Fibroblast of villous mesenchyme (primary cell): ENCODE results near the gene HSDL2. TPM values are rescaled to one million over a fixed set of nuclear protein-coding genes. Genes with fewer than 3 reads are reported as not detected.

ENCODE experiments used
- DNase-seq: peaks from one replicate; pipeline ENCODE4 v3.0.0-alpha.2; 2010; ENCODE audit warnings: low read depth
- H3K4me3 ChIP-seq: 2 replicates; pipeline ENCODE4 v1.5.1; 2011; ENCODE audit warnings: low read depth, mild to moderate bottlenecking, low read length
- total RNA-seq: library from RNA; depleted of rRNA; stranded (reverse); fragments of >200 nt; gene quantifications from 2 replicates; pipeline ENCODE4 v1.2.3, GENCODE V29; 2012
- TF ChIP-seq, protein P1 (sequence below): IDR thresholded peaks from 2 replicates; pipeline ENCODE4 v1.5.1; 2012; ENCODE audit warnings: low read depth, mild to moderate bottlenecking, low read length; ENCODE audit not compliant: insufficient read depth

HSDL2 gene
- total RNA-seq, 1 donor: 55.3 TPM

DNA sequence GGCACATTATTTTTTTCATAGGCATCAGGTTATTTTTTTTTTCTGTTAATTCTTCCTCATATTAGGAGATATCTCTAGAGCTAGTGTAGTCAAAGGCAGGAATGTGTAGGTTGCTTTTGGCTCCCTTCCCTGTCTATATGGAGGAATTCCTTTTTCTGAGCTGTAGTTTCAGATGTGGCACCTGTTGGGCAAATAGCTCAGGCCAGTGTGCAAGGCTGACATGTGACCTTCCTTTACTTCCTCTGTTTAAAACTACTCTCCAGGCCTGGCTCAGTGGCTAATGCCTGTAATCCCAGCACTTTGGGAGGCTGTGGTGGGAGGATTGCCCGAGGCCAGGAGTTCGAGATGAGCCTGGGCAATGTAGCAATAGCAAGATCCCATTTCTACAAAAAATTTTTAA lies 66.2 kb downstream of the HSDL2 start:
- DNase-seq: no peak

DNA sequence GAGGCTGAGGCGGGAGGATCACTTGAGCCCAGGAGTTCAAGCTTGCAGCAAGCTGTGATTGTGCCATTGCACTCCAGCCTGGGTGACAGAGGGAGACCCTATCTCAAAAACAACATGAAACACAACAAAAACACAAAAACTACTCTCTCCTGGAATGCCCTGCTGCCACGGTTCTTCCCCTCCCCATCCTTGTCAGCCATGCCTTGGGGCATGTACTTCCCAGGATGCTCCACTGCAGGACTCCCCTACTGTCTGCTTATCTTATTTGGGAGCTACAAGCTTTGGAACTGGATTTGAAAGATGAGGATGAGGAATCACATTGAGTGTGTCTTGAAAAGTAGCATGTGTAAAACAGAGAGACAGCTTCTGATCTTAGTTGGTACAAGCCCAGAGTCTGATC lies 66.6 kb downstream of the HSDL2 start:
- no peak overlapping the region for H3K4me3 ChIP-seq
- peak; percentile 8 for DNase-seq
- TF ChIP-seq, protein P1, sequence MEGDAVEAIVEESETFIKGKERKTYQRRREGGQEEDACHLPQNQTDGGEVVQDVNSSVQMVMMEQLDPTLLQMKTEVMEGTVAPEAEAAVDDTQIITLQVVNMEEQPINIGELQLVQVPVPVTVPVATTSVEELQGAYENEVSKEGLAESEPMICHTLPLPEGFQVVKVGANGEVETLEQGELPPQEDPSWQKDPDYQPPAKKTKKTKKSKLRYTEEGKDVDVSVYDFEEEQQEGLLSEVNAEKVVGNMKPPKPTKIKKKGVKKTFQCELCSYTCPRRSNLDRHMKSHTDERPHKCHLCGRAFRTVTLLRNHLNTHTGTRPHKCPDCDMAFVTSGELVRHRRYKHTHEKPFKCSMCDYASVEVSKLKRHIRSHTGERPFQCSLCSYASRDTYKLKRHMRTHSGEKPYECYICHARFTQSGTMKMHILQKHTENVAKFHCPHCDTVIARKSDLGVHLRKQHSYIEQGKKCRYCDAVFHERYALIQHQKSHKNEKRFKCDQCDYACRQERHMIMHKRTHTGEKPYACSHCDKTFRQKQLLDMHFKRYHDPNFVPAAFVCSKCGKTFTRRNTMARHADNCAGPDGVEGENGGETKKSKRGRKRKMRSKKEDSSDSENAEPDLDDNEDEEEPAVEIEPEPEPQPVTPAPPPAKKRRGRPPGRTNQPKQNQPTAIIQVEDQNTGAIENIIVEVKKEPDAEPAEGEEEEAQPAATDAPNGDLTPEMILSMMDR: no peak

More for the DNA sequence above, 66.2 kb downstream of the HSDL2 start:
- TF ChIP-seq, protein P1: no peak
- H3K4me3 ChIP-seq: no peak overlapping the region

DNA sequence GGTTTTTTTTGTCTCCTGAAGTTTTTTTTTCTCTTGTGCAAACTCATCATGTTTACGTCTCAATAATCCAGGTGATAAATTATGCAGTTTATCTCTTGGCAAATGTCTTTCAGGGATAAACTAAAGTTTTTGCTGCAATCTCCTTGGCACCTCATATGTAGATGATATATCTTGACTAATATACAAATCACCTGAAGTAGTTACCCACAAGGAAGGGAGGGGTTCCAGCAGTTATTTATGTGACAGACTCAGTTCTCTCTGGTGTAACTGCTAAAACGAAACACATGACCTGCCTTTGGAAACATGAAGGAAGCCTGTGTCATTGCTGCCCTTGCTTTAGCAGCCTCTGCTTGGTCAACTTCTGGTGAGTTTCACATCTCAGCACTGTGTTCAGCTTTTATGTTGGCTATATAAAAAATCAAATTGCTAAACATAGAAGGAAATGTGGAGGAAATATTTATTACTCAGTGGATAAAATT lies 67.4 kb downstream of the HSDL2 start:
- TF ChIP-seq, protein P1: no peak

DNA sequence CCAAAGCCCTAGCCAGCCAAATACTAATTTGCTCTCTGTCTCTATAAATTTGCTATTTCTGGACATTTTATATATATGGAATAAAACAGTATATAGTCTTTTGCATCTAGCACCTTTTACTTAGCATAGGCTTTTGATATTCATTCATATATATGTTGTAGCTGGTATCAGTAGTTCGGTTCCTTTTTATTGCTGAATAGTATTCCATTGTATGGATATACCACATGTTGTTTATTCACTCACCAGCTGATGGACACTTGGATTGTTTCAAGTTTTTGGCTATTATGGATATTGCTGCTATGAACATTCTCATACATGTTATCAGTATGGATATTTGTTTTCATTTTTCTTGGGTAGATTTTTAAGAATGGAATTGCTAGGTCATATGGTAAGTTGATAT lies 82.9 kb downstream of the HSDL2 start:
- no peak for DNase-seq
- TF ChIP-seq, protein P1: no peak
- no peak overlapping the region for H3K4me3 ChIP-seq

More for the DNA sequence above, 67.4 kb downstream of the HSDL2 start:
- peak; percentile 75 for DNase-seq
- no peak overlapping the region for H3K4me3 ChIP-seq

DNA sequence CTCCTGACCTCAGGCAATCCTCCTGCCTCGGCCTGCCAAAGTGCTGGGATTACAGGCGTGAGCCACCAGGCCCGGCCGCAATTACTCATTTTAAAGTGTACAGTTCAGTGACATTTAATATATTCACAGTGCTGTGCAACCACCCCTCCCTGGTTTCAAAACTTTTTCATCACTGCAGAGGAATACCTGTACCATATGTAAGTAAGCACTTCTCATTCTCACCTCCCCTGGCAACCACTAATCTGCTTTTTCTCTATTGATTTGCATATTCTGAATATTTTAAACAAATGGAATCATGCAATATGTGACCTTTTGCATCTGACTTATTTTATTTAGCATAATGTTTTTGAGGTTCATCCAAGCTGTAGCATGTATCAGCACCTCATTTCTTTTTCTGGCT lies 85.4 kb downstream of the HSDL2 start:
- DNase-seq: no peak
- TF ChIP-seq, protein P1: no peak
- no peak overlapping the region for H3K4me3 ChIP-seq

DNA sequence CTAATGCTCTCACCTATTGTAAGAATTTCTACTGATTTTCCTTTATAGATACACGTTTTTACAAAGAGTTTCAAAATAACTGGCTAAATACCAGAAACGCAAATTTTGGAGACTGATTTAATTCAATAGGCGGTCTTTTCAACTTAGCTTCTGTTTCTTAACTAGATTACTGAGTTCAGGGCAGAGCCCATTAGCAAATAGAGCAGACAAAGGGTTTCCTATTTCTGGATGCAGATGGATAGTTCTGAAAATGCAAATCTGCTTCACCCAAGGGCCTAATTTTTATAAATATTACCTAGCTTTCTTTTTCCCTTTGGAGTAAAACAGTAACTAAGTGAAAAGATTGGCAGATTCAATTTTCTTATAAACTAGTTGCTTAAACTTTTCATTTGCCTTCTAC lies 93.1 kb downstream of the HSDL2 start:
- TF ChIP-seq, protein P1: no peak
- no peak for DNase-seq
- H3K4me3 ChIP-seq: no peak overlapping the region

DNA sequence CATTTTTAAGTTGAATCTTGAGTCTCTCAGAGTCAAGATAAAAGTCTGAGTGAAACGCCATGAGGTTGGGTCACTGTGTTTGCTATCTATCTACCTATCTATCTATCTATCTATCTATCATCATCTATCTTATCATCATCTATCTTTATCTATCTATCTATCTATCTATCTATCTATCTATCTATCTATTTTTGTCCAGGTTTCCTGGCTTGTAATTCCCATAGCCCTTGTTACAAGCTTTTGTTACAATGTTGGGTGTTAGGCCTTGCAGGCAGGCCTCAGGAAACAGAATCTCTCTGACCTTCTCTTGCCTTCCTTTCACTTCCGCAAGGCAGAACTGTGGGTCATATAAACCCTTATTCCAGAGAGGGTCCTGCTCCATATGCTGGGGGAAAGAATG lies 94.1 kb downstream of the HSDL2 start:
- H3K4me3 ChIP-seq: no peak overlapping the region
- TF ChIP-seq, protein P1: no peak

More for the DNA sequence above, 94.1 kb downstream of the HSDL2 start:
- DNase-seq: no peak
